CD4-positive, alpha-beta T cell (primary cell): Measurements from ENCODE around the gene C5orf46. TPM values are rescaled to one million over a fixed set of nuclear protein-coding genes. Genes with fewer than 3 reads are reported as not detected.

Source experiments
- ATAC-seq: fragments of 200-7000 bp; cut with Tn5 transposase; one replicate; pipeline ENCODE4 v1.10.0; 2022; ENCODE audit warnings: mild to moderate bottlenecking; ENCODE audit not compliant: poor library complexity
- CTCF ChIA-PET: fragments of 350-600 bp; sonication (Branson Sonifier 250); formaldehyde crosslinking; loops from one replicate; lab custom pipeline; 2021; ENCODE audit warnings: antibody characterized with exemption, inconsistent platforms; lab: Charles Lee
- POLR2A ChIA-PET: fragments of 350-600 bp; sonication (Branson Sonifier 250); formaldehyde crosslinking; loops from one replicate; lab custom pipeline; 2021; ENCODE audit warnings: antibody characterized with exemption, inconsistent platforms; lab: Charles Lee
- DNase-seq, 14 experiments: peaks; one replicate each; pipeline ENCODE4 v3.0.0-alpha.2; 2013 to 2020; ENCODE audit warnings: mixed read lengths in 2 of 14
- H3K27ac ChIP-seq, 2 donors: one replicate each; pipeline versions ENCODE4 v1.5.1 to v1.7.0; 2013; ENCODE audit warnings: low read length in 2 of 2, low read depth in 1 of 2, mild to moderate bottlenecking in 1 of 2
- H3K27me3 ChIP-seq, 2 experiments: 1 replicate in 1 of 2; 2 replicates in 1 of 2; pipeline versions ENCODE4 v1.6.1 to v1.7.0; 2013; ENCODE audit warnings: low read length in 2 of 2, control low read depth in 1 of 2, mild to moderate bottlenecking in 1 of 2, moderate library complexity in 1 of 2; ENCODE audit not compliant: insufficient read depth in 2 of 2, control insufficient read depth in 1 of 2
- H3K36me3 ChIP-seq: one replicate; pipeline ENCODE4 v1.6.1; 2013; ENCODE audit warnings: low read length, control low read depth; ENCODE audit not compliant: insufficient read depth
- H3K4me1 ChIP-seq: one replicate; pipeline ENCODE4 v1.6.1; 2013; ENCODE audit warnings: low read length, control low read depth; ENCODE audit not compliant: insufficient read depth
- H3K4me3 ChIP-seq: one replicate; pipeline ENCODE4 v1.5.1; 2013; ENCODE audit warnings: mild to moderate bottlenecking, low read length, moderate library complexity
- H3K9me3 ChIP-seq, 2 experiments: 1 replicate in 1 of 2; 2 replicates in 1 of 2; pipeline versions ENCODE4 v1.6.1 to v1.7.0; 2013; ENCODE audit warnings: low read length in 2 of 2, mild to moderate bottlenecking in 2 of 2, control low read depth in 1 of 2, moderate library complexity in 1 of 2; ENCODE audit not compliant: control insufficient read depth in 1 of 2, insufficient read depth in 1 of 2
- H3K27ac Mint-ChIP-seq: one replicate; pipeline ENCODE4 v1.8.0; 2020; ENCODE audit warnings: mixed read lengths
- H3K27me3 Mint-ChIP-seq: one replicate; pipeline ENCODE4 v1.8.0; 2021; ENCODE audit warnings: mixed read lengths
- H3K36me3 Mint-ChIP-seq: one replicate; pipeline ENCODE4 v1.8.0; 2021; ENCODE audit warnings: low read depth, mixed read lengths
- H3K4me1 Mint-ChIP-seq: one replicate; pipeline ENCODE4 v1.8.0; 2021; ENCODE audit warnings: low read depth, mixed read lengths
- H3K4me3 Mint-ChIP-seq: one replicate; pipeline ENCODE4 v1.8.0; 2020; ENCODE audit warnings: mild to moderate bottlenecking, mixed read lengths
- H3K9me3 Mint-ChIP-seq: one replicate; pipeline ENCODE4 v1.8.0; 2020; ENCODE audit warnings: mixed read lengths
- CTCF ChIP-seq: fragments of 200-600 bp; IDR thresholded peaks from one replicate; pipeline ENCODE4 v1.8.0; 2022; ENCODE audit warnings: antibody characterized with exemption, mild to moderate bottlenecking
- intact Hi-C, 2 experiments: fragments of 100-400 bp; cut with DNase I in 1 of 2; cut with micrococcal nuclease in 1 of 2; formaldehyde crosslinking; loops; one replicate each; pipeline versions ENCODE4 v1.15.1 to v1.9.0; 2023 to 2025; cut with DNase I, micrococcal nuclease
- total RNA-seq, 174 experiments: library from RNA in 2 of 174; stranded (reverse) in 2 of 174; gene quantifications; one replicate each; pipeline ENCODE4 v1.2.3 and lab custom pipeline; 2021 to 2026

Gene C5orf46
- total RNA-seq, 2 experiments from 2014 or later: not detected

- H3K36me3 Mint-ChIP-seq: no peaks in the 10 kb centered on the region
- POLR2A ChIA-PET: no interaction called here
- H3K4me3 ChIP-seq: no peak overlapping the region
- H3K27ac ChIP-seq: no peak overlapping the region
- H3K9me3 Mint-ChIP-seq: no peaks in the 10 kb centered on the region
- intact Hi-C loops: loop anchor here (5.0 to 10.0 kb wide), 2 partner anchors 876 to 878 kb away; no protein-coding TSS in a partner anchor
- no peaks in the 10 kb centered on the region for H3K36me3 ChIP-seq
- H3K4me3 Mint-ChIP-seq: no peak overlapping the region
- H3K4me1 ChIP-seq: no peaks in the 10 kb centered on the region
- H3K27ac Mint-ChIP-seq: no peak overlapping the region
- H3K4me1 Mint-ChIP-seq: no peaks in the 10 kb centered on the region
- ATAC-seq (no peak), DNase-seq (no peak)
- H3K27me3 Mint-ChIP-seq: no peaks in the 10 kb centered on the region
- peaks cover 0 to 4% of the 10 kb centered on the region in 2 experiments for H3K27me3 ChIP-seq
- no peak for TF ChIP-seq CTCF
- CTCF ChIA-PET: no interaction called here
- H3K9me3 ChIP-seq: no peaks in the 10 kb centered on the region
Measured at GRCh38 chr5:147856801-147857200, 49.5 kb downstream of the C5orf46 start.

- ATAC-seq (no peak), DNase-seq (no peak)
- H3K36me3 Mint-ChIP-seq: no peaks in the 10 kb centered on the region
- Histone ChIP-seq H3K27ac (no peak overlapping the region), H3K27me3 (peaks cover 0 to 4% of the 10 kb centered on the region in 2 experiments), H3K9me3 (no peaks in the 10 kb centered on the region), H3K4me1 (no peaks in the 10 kb centered on the region), H3K4me3 (no peak overlapping the region), H3K36me3 (no peaks in the 10 kb centered on the region)
- no peaks in the 10 kb centered on the region for H3K9me3 Mint-ChIP-seq
- ChIA-PET POLR2A (no interaction called here), CTCF (no interaction called here)
- H3K4me1 Mint-ChIP-seq: no peaks in the 10 kb centered on the region
- no peak overlapping the region for H3K27ac Mint-ChIP-seq
- H3K4me3 Mint-ChIP-seq: no peak overlapping the region
- intact Hi-C loops: loop anchor here (5.0 to 10.0 kb wide), 2 partner anchors 877 to 879 kb away; no protein-coding TSS in a partner anchor
- TF ChIP-seq CTCF: no peak
- no peaks in the 10 kb centered on the region for H3K27me3 Mint-ChIP-seq
Measured at GRCh38 chr5:147855774-147856069, 50.6 kb downstream of the C5orf46 start.

GRCh38 chr5:147854894-147855773, 51.2 kb downstream of the C5orf46 start:
- DNase-seq: no peak
- CTCF ChIA-PET: no interaction called here
- no peaks in the 10 kb centered on the region for H3K27me3 Mint-ChIP-seq

More at GRCh38 chr5:147854894-147855773, 51.2 kb downstream of the C5orf46 start:
- Mint-ChIP-seq H3K4me1 (no peaks in the 10 kb centered on the region), H3K36me3 (no peaks in the 10 kb centered on the region), H3K27ac (no peak overlapping the region), H3K4me3 (no peak overlapping the region), H3K9me3 (no peaks in the 10 kb centered on the region)
- TF ChIP-seq CTCF: no peak
- no peaks in the 10 kb centered on the region for H3K36me3 ChIP-seq
- no peaks in the 10 kb centered on the region for H3K9me3 ChIP-seq
- no peak for ATAC-seq
- H3K4me1 ChIP-seq: no peaks in the 10 kb centered on the region
- POLR2A ChIA-PET: no interaction called here
- intact Hi-C loops: loop anchor here (5.0 to 10.0 kb wide), 2 partner anchors 877 to 880 kb away; no protein-coding TSS in a partner anchor
- no peak overlapping the region for H3K27ac ChIP-seq
- H3K4me3 ChIP-seq: no peak overlapping the region
- peaks cover 0 to 4% of the 10 kb centered on the region in 2 experiments for H3K27me3 ChIP-seq
